Measurements from ENCODE around the gene KRTAP20-4. TPM values are rescaled to one million over a fixed set of nuclear protein-coding genes. Genes with fewer than 3 reads are reported as not detected.

KRTAP20-4 gene
- not detected for polyA plus RNA-seq (2013, experiment 1 of 2; ENCODE audit: insufficient read length)
- not detected for polyA plus RNA-seq (2013, experiment 2 of 2; ENCODE audit: insufficient read length)

GRCh38 chr21:30620522-30620921 lies at the start of gene KRTAP20-4:
KRTAP20-4 (plus strand) TSS chr21:30620627.
- no peak for DNase-seq

- no peak for DNase-seq
These were observed 42.7 kb upstream of the KRTAP20-4 start for GRCh38 chr21:30577766-30578165.

- no peak for DNase-seq
These were observed 41.1 kb upstream of the KRTAP20-4 start for GRCh38 chr21:30579346-30579745.

GRCh38 chr21:30580132-30580531 lies 40.3 kb upstream of the KRTAP20-4 start:
- no peak for DNase-seq

GRCh38 chr21:30582870-30583269 lies 37.6 kb upstream of the KRTAP20-4 start:
- DNase-seq, result no peak

- DNase-seq, result no peak
These were observed 30.1 kb upstream of the KRTAP20-4 start, which contains the start of gene KRTAP22-2 for GRCh38 chr21:30590297-30590696. KRTAP22-2 (minus strand) TSS chr21:30590397.

GRCh38 chr21:30592140-30592539 lies 28.3 kb upstream of the KRTAP20-4 start, which contains the start of gene KRTAP6-3:
KRTAP6-3 (plus strand) TSS chr21:30592440; CDS start chr21:30592446, 6 bp downstream.
- no peak for DNase-seq

- DNase-seq, result no peak
These were observed 21.6 kb upstream of the KRTAP20-4 start, which contains the start of gene KRTAP6-2 for GRCh38 chr21:30598802-30599201. KRTAP6-2 (minus strand) TSS chr21:30598902; CDS start chr21:30598874, 28 bp downstream.

- no peak for DNase-seq
These were observed 19.6 kb upstream of the KRTAP20-4 start, which contains the start of gene KRTAP22-1 for GRCh38 chr21:30600787-30601186. KRTAP22-1 (plus strand) TSS chr21:30601087.

- no peak for DNase-seq
These were observed 14.5 kb upstream of the KRTAP20-4 start for GRCh38 chr21:30605968-30606367.

GRCh38 chr21:30612132-30612531 lies 8.3 kb upstream of the KRTAP20-4 start:
- DNase-seq, result no peak

- no peak for DNase-seq
These were observed 6.6 kb upstream of the KRTAP20-4 start, which contains the start of gene KRTAP6-1 for GRCh38 chr21:30613836-30614235. KRTAP6-1 (minus strand) TSS chr21:30613930; CDS start chr21:30613904, 26 bp downstream.

- DNase-seq, result no peak
These were observed 5.2 kb upstream of the KRTAP20-4 start for GRCh38 chr21:30615199-30615598.

- DNase-seq, result no peak
These were observed 4.3 kb upstream of the KRTAP20-4 start, which contains the start of gene KRTAP20-1 for GRCh38 chr21:30616125-30616524. KRTAP20-1 (plus strand) TSS chr21:30616425; CDS start chr21:30616455, 30 bp downstream.

GRCh38 chr21:30620080-30620479 lies 347 bp upstream of the KRTAP20-4 start:
- DNase-seq, result no peak

- DNase-seq, result no peak
These were observed 2.9 kb downstream of the KRTAP20-4 start for GRCh38 chr21:30623362-30623761.

GRCh38 chr21:30625449-30626165 lies 5.2 kb downstream of the KRTAP20-4 start:
- no peak for DNase-seq

GRCh38 chr21:30628109-30628508 lies 7.7 kb downstream of the KRTAP20-4 start:
- no peak for DNase-seq

- no peak for DNase-seq
These were observed 8.8 kb downstream of the KRTAP20-4 start for GRCh38 chr21:30629200-30629599.

- no peak for DNase-seq
These were observed 14.5 kb downstream of the KRTAP20-4 start, which contains the start of gene KRTAP20-2 for GRCh38 chr21:30634906-30635305. KRTAP20-2 (plus strand) TSS chr21:30635206; CDS start chr21:30635264, 58 bp downstream.

GRCh38 chr21:30638686-30639085 lies 18.3 kb downstream of the KRTAP20-4 start:
- no peak for DNase-seq

- no peak for DNase-seq
These were observed 22.1 kb downstream of the KRTAP20-4 start, which contains the start of gene KRTAP20-3 for GRCh38 chr21:30642564-30642963. KRTAP20-3 (plus strand) TSS chr21:30642864.

- DNase-seq, result no peak
These were observed 26.5 kb downstream of the KRTAP20-4 start for GRCh38 chr21:30646904-30647414.

Data from fibroblast of skin of scalp (primary cell).